GM12874 (cell line): Measurements from ENCODE around the gene NR4A2.

Source experiments
- CTCF ChIP-seq: IDR thresholded peaks from 2 replicates; pipeline ENCODE4 v1.5.1; 2011; ENCODE audit warnings: low read depth, mild to moderate bottlenecking, control low read depth, low read length, moderate library complexity; ENCODE audit not compliant: insufficient read depth

NR4A2 gene

DNA sequence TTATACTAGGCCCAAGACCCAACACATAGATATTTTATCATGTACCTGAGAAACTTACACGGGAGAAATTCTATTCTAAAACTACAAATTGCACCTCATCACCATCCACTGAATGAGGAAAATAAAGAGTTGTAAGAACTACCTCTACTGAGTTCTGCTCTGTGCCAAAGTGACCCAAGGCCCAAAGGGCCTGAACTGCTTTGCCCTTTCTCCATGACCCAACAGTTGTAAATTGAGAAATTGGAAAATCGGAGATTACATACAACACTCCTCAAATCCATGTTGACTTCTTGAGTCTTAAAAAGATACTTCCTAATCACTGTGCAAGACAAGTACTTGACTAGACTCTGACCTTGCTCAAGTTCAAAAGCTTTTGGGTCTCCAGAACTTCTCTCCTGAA, 8.8 kb downstream of the NR4A2 start:
- no peak for TF ChIP-seq CTCF

DNA sequence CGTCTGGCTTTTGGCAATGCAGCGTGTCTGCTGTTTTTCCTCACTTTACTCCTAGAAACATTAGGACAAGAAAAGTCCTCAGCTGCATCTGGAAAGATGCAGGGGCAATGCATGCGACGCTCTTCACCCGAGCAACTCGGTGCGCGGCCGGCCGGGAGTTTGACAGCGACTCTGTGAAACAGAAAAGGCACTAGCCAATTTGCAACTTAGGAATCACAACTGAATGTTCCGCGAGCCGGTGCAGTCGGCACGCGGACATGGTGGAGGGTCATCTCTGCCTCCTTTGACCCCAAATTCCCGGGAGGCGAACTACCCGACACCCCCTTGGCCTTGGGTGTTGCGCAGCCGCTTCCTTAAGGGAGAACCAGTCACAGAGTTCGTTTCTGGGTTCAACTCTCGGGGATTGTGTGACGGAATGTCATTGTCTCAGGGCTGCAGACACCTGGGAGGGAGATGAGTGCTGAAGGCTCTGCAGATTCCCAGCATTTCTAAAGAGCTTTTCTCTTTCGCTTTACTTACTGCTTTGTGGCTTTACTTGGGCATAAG, 9.8 kb downstream of the NR4A2 start:
- no peak for TF ChIP-seq CTCF

DNA sequence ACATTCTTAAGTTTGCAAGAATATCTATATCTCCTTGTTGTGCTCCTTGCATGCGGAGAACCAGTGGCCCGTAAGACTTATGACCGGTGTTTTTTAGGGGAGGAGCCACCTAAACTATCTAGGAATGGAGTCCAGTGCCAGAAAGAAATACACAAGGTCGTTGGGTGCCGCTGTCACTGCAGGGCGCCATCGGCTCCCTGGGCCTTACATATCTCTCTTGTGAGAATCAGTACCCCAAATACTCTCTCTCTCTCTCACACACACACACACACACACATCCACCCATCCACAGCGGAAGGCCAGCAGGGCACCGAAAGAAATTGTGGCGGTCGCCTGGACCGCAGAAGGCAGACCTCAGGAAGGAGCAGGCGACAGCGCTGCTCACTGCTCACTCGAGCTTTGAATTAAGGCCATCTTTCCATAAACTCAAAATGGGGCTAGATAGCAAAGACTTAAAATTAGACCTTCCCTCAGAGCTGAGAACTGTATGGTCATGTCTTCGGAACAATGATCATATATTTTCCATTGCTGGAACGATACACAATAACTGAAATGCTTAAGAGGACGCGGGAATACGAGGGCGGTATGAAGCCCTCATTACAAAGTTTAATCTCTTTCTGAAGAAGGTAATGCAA, 10.4 kb downstream of the NR4A2 start:
- no peak for TF ChIP-seq CTCF

DNA sequence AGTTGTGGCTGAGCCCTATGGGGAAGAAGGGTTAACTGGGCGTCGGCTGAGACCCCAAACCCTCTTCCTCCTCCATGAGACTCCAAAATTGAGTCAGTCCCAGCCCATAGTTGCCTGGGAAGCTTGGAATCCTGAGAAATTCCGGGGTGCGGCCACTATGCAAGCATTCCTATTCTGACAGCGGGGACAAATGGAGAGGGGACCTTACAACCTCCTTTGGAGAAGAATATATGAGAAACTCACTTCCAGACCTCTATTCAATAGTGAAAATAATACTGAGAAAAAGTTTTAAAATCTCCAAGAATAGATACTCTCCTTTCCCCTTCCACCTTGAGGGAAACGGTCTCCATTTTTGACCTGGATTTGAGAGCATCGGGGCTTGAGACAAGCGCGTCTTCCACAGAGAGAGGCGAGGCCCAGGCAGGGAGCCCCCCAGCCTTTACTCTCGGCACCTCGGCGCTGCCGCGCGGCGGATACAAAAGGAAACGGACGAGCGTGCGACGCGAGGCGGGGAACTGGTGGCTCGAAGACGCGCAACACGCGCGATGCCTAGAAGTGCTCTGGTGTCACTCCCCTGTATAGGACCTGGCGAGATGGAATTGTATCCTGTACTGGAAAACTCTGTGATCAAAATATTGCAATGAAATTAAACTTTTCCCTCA, 11.1 kb downstream of the NR4A2 start:
- no peak for TF ChIP-seq CTCF

DNA sequence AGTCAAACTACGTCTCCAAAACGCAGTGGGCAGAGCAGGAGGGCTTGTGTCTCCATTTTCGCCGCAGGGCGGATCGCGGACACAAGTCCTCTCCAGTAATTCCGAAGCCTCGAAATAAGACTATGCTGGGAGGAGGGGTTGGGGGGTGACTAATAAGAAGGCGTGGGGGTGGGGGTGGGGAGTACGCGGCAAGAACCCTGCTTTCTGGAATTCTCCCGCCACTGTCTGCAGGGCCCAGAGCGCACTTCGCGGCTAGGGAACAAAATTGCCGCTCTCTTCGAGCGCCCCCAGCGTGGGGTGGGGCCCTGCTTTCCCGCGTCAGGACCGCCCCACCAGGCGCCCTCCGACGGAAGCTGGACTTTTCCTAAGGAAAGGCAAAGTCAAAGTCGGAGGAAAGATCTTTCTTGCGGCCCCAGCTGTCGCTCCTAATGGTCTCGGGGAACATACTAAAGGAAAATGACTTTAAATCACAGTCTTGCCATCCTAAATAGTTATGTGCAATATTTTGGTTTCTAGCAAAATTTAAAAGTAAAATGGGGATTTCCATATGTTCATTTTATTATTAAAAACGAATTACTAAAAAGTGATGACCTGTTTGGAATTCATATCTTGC, 11.9 kb downstream of the NR4A2 start:
- no peak for TF ChIP-seq CTCF

GRCh38 chr2:156319811-156320485, 12.6 kb downstream of the NR4A2 start:
- TF ChIP-seq CTCF = no peak

DNA sequence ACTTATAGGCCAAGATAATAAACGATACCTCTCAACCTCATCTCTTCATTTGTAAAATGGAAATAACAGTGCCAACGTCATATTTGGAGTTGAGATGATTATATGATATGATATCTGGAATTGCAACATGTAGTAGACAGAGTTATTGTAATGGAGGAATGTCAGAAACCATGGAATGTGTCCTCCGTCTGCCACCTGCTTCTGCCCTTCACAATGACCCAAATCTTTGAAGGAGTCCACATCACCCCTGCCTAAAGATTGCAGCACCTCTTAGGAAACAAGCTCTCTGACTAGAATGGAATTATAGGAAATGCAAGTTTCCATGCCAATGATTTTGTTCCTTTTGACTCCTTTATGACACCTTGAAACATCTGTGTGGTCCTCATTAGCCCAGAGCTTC, 14.9 kb downstream of the NR4A2 start:
- TF ChIP-seq CTCF = no peak
